Measurements from ENCODE around the gene ACSS1.

ACSS1 gene

GRCh38 chr20:25041813-25042530, 16.0 kb downstream of the ACSS1 start:
- Histone ChIP-seq H3K4me1 (ENCODE audit: control insufficient read depth, low read length) (peaks cover 48% of the 10 kb centered on the region), H3K36me3 (ENCODE audit: control insufficient read depth, low read length) (no peaks in the 10 kb centered on the region), H3K4me2 (ENCODE audit: low read length) (peak overlapping the region; percentile 70; the same call in 1 of the 2 replicates), H3K79me2 (ENCODE audit: control insufficient read depth, low read length) (no peaks in the 10 kb centered on the region), H3F3A (ENCODE audit: control insufficient read depth, insufficient read depth) (0 out of 2 replicates have a peak, but pooled peaks cover 2% of the 10 kb centered on the region), H3K27me3 (ENCODE audit: control insufficient read depth, low read length) (peaks cover 17% of the 10 kb centered on the region), H3K4me3 (ENCODE audit: low read length) (peak overlapping the region; percentile 47; the same call in 1 of the 2 replicates), H4K20me1 (ENCODE audit: control insufficient read depth, insufficient read depth, low read depth, low read length) (no peaks in the 10 kb centered on the region), H3K9me2 (replicated peaks; ENCODE audit: control insufficient read depth, low read length) (no peaks in the 10 kb centered on the region), H3K9me3 (ENCODE audit: control insufficient read depth, insufficient read depth, low read length) (no peaks in the 10 kb centered on the region), H3K27ac (ENCODE audit: low read depth, low read length) (no peak overlapping the region)
- TF ChIP-seq, protein P1, sequence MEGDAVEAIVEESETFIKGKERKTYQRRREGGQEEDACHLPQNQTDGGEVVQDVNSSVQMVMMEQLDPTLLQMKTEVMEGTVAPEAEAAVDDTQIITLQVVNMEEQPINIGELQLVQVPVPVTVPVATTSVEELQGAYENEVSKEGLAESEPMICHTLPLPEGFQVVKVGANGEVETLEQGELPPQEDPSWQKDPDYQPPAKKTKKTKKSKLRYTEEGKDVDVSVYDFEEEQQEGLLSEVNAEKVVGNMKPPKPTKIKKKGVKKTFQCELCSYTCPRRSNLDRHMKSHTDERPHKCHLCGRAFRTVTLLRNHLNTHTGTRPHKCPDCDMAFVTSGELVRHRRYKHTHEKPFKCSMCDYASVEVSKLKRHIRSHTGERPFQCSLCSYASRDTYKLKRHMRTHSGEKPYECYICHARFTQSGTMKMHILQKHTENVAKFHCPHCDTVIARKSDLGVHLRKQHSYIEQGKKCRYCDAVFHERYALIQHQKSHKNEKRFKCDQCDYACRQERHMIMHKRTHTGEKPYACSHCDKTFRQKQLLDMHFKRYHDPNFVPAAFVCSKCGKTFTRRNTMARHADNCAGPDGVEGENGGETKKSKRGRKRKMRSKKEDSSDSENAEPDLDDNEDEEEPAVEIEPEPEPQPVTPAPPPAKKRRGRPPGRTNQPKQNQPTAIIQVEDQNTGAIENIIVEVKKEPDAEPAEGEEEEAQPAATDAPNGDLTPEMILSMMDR (IDR thresholded peaks at IDR 0.05; ENCODE audit: low read depth, low read length, poor library complexity, severe bottlenecking): no peak
- no peak for TF ChIP-seq EZH2phosphoT487 (IDR thresholded peaks at IDR 0.05; ENCODE audit: borderline replicate concordance, low read length)

DNA sequence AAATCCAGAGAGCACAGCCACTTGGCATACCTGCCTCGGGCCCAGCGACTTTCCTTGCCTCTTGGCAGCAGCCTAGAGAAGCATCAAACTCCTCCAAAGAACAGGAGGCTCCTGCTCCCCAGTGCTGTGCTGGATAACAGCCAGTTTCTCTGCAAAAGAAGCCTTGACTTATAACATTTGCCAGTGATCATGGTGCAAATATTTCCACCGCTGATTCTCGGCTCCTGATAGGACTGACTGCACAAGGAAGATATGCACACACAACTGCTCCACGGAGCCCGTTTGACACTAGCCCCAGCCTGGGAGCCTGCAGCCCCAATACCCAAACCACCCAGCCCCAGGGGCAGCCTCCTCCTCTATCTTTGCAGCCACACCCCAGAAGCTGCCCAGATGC, 17.5 kb downstream of the ACSS1 start:
- Histone ChIP-seq H3K27ac (ENCODE audit: low read depth, low read length) (no peak overlapping the region), H3K4me3 (ENCODE audit: low read length) (no peak overlapping the region), H3F3A (ENCODE audit: control insufficient read depth, insufficient read depth) (peaks cover 8% of the 10 kb centered on the region; the same call in 1 of the 2 replicates), H3K79me2 (ENCODE audit: control insufficient read depth, low read length) (no peaks in the 10 kb centered on the region), H3K4me2 (ENCODE audit: low read length) (no peak overlapping the region), H3K9me2 (replicated peaks; ENCODE audit: control insufficient read depth, low read length) (no peaks in the 10 kb centered on the region), H4K20me1 (ENCODE audit: control insufficient read depth, insufficient read depth, low read depth, low read length) (no peaks in the 10 kb centered on the region), H3K36me3 (ENCODE audit: control insufficient read depth, low read length) (no peaks in the 10 kb centered on the region), H3K9me3 (ENCODE audit: control insufficient read depth, insufficient read depth, low read length) (no peaks in the 10 kb centered on the region), H3K27me3 (ENCODE audit: control insufficient read depth, low read length) (peaks cover 9% of the 10 kb centered on the region), H3K4me1 (ENCODE audit: control insufficient read depth, low read length) (peaks cover 63% of the 10 kb centered on the region)
- TF ChIP-seq, protein P1 (IDR thresholded peaks at IDR 0.05; ENCODE audit: low read depth, low read length, poor library complexity, severe bottlenecking): no peak
- no peak for TF ChIP-seq EZH2phosphoT487 (IDR thresholded peaks at IDR 0.05; ENCODE audit: borderline replicate concordance, low read length)

DNA sequence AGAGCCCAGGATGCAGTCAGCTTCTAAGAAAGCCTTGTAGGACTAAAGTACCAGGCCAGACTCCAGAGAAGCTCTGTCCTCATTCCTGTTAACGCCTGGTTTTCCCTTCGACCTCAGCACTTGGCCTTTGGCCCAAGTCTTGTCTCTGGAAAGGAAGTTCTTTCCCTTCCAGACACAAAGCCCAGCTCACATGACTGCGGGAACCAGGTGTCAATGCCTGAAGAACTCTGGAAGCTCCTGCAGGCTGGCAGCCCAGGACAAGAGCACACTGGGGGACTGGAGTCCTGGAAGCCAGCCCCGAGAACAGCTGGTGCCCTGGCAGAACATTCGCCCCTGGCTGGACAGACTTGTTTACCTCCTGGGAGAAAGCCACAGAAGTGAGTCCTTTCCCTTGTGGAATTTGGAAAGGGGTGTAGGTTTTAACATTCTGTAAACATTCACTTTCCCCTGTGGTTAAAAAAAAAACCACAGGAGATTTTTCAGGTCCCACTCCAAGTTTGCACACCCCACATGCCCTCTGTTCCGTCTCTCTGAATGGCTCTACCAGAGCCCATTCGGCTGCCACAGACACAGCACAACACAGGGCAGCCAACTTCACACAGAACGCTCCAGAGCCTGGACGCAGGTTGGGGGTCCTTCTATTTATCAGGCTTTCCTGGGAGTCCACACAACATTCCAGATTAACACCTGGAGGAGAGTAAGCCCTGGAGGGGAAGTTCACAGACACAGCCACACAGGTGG, 18.1 kb downstream of the ACSS1 start:
- no peaks in the 10 kb centered on the region for H3K9me3 ChIP-seq (ENCODE audit: control insufficient read depth, insufficient read depth, low read length)
- no peak overlapping the region for H3K4me3 ChIP-seq (ENCODE audit: low read length)
- H3K27ac ChIP-seq (ENCODE audit: low read depth, low read length): no peak overlapping the region
- peaks cover 8% of the 10 kb centered on the region; the same call in 1 of the 2 replicates for H3F3A ChIP-seq (ENCODE audit: control insufficient read depth, insufficient read depth)
- H3K4me1 ChIP-seq (ENCODE audit: control insufficient read depth, low read length): peaks cover 62% of the 10 kb centered on the region
- no peaks in the 10 kb centered on the region for H3K9me2 ChIP-seq (replicated peaks; ENCODE audit: control insufficient read depth, low read length)
- H3K79me2 ChIP-seq (ENCODE audit: control insufficient read depth, low read length): no peaks in the 10 kb centered on the region
- H3K27me3 ChIP-seq (ENCODE audit: control insufficient read depth, low read length): peaks cover 3% of the 10 kb centered on the region
- H3K36me3 ChIP-seq (ENCODE audit: control insufficient read depth, low read length): no peaks in the 10 kb centered on the region
- TF ChIP-seq EZH2phosphoT487 (IDR thresholded peaks at IDR 0.05; ENCODE audit: borderline replicate concordance, low read length): no peak
- TF ChIP-seq, protein P1 (IDR thresholded peaks at IDR 0.05; ENCODE audit: low read depth, low read length, poor library complexity, severe bottlenecking): no peak
- H3K4me2 ChIP-seq (ENCODE audit: low read length): no peak overlapping the region
- H4K20me1 ChIP-seq (ENCODE audit: control insufficient read depth, insufficient read depth, low read depth, low read length): no peaks in the 10 kb centered on the region

Measured in DOHH2 (cell line).